HG02840 (cell line): Measurements from ENCODE around the gene EEPD1.
"Not testable (repeated sequence)": the region's sequence is repeated elsewhere in the genome, so short reads cannot be mapped to it uniquely, and the experiment has no call there.

Experiments
- ATAC-seq: cut with Tn5 transposase; IDR thresholded peaks from one replicate; pipeline ENCODE4 v1.9.1; 2021; ENCODE audit warnings: mild to moderate bottlenecking, moderate library complexity, moderate number of reproducible peaks; ENCODE audit not compliant: unreplicated experiment, low FRiP score

Gene EEPD1

DNA sequence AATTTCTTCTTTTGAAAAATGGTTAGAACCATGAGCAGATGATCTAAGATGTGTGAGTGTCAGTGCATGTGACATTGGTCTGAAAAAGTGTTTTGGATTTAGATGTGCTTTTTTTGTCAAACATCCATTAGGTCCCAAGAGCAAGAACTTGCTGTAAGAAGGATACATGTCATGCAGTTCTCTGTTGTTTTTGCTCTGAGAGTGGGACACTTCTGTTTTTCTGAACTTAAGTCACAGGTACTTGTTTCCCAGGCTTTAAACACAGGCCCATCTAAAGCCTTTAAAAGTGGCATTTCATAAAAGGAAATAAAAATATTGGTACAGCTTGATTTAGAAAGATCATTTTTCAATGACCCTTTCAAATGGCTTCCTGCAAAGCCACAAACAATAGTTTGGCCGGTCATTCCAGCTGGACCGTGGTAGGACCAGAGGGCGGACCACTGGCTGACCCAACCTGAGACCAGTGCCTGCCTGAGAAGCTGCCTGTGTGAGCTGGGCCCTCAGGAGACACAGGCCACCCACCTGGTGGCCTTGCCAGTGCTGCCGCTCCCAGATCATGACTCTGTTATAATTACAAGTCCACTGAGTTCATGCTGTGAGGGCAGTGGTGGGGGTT lies 92.7 kb downstream of the EEPD1 start:
- no peak for ATAC-seq

DNA sequence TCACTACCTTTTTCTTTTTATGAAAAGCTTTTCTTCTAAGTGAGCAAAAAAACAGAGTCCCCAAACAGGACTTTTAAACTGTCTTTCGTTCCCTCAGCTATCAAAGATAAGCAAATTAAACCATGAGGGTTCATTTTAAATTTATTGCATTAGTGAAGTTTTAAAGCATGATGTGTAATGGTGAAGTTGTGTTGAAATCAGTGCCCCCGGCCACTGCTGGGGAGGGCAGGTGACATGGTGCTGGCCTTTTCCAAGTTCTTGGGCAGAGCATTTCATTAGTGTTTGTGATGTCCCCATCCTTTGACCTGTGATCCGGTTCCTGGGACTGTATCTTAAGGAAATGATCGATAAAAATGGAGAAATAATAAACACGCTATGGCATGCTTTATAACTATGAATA lies 96.0 kb downstream of the EEPD1 start:
- no peak for ATAC-seq

DNA sequence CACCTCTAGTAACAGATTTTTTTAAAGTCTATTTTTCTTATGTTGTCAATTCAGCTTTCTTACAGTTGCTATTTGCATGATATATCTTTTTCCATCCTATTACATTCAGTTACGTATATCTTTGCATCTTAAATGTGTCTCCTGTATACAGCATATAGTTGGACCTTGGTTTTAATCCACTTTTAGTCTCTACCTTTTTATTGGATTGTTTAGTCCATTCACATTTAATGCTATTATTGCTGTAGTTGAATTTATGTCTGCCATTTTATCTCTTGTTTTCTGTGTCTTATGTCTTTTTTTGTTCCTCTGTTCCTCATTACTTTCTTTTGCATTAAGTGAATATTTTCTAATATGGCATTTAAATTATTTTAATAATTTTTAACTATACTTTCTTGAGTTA lies 100.6 kb downstream of the EEPD1 start:
- ATAC-seq = no peak

DNA sequence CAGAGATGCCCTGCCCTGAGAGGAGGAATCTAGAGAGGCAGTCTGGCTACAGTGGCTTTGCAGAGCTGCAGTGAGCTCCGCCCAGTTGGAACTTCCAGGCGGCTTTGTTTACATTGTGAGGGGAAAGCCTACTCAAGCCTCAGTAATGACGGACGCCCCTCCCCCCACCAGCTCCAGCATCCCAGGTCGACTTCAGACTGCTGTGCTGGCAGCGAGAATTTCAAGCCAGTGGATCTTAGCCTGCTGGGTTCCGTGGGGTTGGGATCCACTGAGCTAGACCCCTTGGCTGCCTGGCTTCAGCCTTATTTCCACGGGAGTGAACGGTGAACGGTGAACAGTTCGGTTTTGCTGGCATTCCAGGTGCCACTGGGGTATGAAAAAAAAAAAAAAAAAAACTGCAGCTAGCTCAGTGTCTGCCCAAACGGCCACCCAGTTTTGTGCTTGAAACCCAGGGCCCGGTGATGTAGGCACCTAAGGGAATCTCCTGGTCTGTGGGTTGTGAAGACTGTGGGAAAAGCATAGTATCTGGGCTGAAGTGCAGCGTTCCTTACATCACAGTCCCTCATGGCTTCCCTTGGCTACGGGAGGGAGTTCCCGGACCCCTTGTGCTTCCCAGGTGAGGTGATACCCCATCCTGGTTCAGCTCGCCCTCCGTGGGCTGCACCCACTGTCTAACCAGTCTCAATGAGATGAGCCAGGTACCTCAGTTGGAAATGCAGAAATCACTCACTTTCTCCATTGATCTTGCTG lies 105.6 kb downstream of the EEPD1 start:
- not testable (repeated sequence) for ATAC-seq

DNA sequence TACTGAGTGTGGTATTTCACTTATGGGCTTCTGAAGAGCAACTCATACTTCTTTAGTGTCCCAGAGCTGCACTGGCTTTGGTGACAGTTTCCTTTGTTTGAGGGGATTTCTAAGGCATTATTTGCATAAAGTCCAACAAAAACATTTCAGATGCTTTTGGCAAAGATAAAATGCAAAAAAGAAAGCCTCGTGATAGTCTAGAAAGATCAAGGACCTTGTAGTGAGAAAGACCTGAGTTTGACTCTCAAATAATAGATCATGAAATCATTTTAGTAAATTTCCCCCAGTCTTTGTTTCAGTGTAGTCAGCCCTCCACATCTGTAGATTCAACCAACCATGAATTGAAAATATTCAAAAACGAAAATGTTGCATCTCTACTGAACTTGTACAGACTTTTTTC lies 107.4 kb downstream of the EEPD1 start:
- no peak for ATAC-seq

DNA sequence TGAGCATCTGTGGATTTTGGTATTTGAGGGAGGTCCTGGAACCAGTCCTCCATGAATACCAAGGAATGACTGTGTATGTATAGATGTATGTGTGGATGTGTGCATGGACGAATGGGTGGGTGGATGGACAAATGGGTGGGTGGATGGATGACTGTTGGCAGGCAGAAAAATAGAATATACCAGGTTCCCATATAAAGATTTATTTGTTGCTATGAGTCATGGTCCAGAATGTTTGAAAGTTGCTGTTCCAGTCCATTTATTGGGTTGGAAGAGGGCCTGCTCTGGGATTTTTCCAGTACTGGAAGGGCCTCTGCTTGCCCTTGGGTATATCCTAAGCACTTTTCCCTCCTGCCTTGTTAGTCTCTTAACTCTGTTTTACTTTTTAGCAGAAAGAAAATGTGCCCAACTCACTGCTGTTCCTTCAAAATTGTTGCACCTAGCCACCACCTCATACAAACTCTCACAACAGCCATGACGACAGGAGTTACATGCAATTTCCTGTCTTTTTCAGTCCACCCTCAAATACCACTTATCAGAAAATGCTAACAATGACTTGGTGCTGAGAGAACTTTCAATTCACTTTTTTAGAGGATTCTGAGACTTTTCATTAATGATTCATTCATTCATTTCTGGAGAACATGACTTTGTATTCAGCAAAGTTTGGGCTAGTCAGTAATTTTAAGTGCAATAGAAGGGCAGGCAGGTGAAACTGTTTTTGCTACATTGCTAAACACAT lies 108.1 kb downstream of the EEPD1 start:
- ATAC-seq = no peak

DNA sequence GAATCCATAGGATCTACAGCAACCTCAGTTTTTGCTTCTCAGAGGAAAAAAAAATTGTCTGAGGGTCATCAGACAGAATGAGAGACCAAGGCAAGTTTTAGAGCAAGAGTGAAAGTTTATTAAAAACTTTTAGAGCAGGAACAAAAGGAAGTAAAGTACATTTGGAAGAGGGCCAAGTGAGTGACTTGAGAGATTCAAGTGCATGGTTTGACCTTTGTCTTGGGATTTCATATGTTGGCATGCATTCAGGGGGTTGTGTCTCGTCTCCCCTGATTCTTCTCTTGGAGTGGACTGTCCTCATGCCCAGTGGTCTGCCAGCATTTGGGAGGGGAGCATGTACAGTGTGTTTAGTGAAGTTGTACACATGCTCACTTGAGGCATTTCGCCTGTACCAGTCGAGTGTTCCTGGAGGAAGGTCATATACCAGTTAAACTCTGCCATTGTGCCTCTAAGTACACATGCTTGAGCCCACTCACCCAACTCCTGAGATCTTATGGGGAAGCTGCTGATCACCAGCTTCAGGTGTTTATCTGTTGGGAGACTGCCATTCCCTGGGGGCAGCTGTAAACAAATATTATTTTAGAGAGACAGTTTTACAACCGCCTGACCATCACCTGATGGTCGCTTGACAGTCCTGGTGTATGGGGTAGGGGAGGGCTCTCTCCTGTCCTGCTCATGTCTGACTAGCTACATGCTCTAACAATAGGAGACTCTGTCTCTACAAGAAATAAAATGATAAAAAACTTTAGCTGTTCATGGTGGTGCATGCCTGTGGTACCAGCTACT lies 109.4 kb downstream of the EEPD1 start:
- ATAC-seq = no peak

DNA sequence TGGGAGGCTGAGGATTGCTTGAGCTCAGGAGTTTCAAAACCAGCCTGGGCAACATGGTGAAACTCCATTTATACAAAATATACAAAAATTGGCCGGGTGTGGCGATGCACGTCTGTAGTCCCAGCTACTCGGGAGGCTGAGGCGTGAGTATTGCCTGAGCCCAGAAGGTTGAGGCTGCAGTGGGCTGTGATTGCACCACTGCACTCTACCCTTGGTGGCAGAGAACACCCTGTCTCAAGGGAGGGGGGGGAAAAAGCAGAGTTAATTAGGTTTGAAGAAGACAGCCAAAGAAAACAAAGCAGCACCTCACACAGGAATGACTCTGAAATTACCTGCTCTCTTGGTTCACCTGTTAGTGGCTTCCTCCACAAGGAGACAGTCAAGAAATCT lies 110.0 kb downstream of the EEPD1 start:
- no peak for ATAC-seq

DNA sequence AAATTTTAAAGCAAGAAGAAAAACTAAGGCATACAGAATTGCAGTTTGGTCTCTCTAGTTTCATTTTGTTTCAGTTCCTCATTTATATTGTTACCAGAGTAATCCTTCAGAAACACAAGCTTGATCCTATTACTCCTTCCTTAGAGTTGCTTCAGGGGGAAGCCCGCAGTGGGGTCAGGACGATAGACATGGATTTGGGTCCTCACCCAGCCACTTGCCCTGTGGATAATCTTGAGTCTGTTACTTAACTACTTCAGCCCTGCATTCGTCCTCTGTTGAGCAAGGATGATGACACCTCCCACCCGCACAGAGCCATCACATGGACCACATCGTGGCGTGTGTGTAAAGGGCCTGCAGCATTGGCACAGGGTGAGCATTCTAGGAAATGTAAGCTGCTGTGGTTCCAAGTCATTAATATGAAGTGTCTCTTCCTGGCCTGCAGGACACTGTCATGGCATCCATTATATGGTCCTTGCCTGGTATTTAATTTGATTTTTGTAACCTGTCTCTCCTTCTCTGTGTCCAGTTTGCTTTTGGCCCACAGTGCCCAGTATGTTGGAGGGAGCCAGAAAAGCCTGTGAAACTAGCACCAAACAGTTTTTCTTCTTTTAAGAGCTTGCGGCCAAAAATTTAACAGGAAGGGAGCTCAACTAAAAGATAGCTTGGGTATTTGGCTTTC lies 111.2 kb downstream of the EEPD1 start:
- no peak for ATAC-seq

DNA sequence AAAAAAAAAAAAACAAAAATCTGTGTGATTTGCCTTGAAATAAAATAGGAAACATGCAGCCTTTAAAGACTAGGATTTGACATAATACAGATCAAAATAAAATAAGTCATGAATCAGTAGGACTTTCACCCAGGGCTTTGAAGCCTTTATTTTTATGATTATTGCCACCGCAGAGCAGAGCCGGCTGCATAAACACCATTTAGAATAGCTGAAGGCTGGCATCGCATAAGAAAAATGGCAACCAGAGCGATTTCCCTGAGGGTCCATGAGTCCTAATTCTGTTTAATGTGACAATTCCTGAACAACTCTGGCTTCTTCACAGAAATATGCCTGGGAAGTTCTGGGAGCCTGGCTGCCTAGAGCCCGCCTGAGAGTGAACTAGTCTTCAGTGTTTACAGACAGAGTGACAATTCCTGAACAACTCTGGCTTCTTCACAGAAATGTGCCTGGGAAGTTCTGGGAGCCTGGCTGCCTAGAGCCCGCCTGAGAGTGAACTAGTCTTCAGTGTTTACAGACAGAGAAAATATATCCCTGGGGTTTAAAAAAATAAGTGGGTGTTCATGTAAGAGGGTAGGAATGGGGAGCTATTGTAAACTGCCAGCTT lies 112.0 kb downstream of the EEPD1 start:
- no peak for ATAC-seq

DNA sequence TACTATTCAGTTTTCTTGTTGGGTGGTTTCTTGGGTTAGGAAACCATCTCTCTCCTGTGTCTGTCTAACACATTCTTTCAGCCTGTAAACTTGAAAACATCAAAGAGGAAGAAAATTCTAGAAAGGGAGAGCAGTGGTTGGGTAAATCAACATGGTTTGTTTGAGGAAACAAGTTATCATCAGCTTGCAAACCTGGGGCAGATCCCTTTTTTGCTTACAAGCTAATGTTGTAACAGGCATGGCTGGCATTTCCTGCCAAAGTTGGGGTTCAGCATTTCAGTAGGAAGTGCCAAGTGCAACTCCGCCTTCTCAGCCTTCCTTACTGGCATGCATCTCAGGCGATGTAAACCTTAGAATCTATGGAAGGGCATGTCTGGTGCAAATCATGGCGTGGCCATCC lies 112.6 kb downstream of the EEPD1 start:
- no peak for ATAC-seq

DNA sequence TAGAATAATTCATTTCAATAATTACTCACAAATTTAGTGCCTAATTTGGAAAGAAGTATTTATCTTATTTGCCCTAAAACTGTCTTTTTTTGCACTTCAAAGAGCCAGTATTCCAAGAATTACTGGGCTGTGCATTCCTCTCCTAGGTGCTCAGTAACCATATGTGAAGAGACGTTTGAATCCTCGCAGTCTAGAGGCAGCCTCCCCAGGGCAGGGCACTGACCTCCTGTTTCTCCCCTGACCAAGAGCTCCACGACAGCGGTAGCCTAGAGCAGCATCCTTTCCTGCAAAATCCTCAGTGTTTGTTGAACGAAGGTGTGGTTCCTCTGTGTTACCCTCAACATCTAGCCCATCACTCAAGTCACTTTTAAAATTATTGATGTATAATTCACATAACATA lies 113.1 kb downstream of the EEPD1 start:
- ATAC-seq = no peak

DNA sequence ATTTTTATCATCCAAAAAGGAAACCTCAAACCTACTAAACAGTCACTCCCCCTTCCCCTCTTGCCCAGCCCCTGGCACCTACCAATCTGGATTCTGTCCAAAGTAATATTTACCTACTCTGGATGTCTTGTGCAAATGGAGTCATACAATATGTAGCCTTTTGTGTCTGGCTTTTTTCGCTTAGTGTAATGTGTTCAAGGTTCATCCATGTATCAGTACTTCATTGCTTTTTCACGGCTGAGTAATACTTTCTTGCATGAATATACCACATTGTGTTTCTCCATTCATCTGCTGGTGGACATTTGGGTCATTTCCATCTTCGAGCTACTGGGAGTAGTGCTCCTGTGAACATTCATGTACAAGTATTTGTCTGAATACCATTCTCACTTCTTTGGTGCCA lies 113.6 kb downstream of the EEPD1 start:
- ATAC-seq = no peak

DNA sequence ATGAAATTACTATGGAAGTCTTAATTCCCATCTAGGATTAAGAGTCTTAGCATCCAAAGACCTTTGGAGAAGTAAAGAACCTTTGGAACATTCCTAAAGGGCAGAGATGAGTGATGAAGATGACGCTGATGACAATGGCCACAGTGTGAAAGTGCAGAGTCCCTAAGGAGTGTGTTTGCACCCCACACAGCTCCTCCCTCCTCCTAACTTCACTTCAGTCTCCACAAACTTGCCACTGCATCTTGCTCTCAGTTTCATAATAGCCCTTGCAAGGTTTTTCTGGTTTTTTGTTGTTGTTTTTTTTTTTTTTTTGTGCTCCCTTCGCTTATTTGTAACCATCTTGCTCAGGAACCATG lies 119.1 kb downstream of the EEPD1 start:
- ATAC-seq = no peak

DNA sequence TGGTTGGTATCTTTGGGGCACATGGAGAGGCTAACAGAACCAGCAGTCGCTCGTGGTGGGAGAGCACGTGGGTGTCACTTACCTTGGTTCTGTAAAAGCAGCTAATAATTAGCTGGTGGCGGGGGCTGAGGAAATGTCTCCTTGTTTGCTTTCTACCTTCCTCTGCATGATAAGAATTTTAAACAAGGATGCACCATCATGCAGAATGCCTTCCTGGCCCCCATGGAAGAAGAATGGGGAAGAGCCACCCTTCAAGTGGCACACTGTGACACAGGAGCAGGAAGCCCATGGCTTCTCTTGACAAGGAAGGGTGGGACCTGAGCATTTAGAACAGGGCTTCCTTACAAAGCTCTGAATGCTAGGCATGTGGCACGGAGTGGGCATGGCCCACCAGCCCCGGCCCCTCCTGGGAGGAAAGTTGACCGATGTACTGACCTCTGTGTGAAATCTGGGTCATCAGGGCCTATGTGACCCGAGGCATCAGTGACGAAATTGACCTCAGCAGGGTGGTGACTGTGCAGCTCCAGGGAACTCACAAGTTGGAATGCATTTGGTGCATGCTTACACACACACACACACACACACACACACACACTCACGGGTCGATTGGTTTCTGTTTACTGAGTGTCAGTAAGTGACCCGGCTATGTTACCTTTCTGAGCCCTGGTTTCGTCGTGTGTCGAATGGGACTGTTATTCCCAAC lies 119.7 kb downstream of the EEPD1 start:
- no peak for ATAC-seq

DNA sequence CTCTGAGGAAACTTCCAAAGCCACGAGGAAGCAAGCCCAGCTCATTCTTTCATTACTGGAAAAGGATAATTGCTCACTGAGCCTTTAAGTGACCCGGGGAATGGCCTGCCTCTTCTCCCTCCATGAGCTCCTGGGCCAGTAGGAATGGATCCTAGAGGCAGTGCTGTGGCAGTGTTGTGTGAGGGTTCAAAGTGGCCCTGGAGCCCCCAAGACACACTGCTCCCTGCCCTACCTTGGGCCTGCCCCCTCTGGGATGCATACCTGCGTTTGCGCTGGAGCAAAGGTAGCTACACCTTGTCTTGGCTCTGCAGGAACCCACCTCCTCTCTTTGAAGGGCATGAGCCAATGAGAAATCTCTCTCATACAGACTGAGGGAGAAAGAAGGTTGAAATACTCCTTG lies 120.8 kb downstream of the EEPD1 start:
- no peak for ATAC-seq

DNA sequence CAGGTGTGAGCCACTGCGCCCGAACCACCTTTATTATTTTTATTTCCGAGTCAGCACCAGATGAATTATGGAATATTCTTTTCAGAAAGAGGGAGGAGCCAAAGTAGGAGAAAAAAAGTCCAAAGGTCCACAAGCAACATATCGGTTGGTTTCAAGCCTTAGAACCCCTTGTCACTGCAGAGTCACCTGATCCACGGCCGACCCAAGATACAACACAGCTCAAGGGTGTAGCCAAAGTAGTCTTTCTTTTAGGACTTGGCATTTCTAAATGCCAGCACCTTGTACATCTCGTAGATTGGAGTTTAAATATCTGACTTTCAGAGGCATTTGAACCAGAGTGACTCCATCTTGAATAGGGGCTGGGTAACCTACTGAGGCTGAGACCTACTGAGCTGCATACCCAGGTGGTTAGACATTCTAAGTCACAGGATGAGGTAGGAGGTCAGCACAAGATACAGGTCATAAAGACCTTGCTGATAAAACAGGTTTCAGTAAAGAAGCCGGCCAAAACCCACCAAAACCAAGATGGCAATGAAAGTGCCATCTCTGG lies 122.8 kb downstream of the EEPD1 start:
- no peak for ATAC-seq

DNA sequence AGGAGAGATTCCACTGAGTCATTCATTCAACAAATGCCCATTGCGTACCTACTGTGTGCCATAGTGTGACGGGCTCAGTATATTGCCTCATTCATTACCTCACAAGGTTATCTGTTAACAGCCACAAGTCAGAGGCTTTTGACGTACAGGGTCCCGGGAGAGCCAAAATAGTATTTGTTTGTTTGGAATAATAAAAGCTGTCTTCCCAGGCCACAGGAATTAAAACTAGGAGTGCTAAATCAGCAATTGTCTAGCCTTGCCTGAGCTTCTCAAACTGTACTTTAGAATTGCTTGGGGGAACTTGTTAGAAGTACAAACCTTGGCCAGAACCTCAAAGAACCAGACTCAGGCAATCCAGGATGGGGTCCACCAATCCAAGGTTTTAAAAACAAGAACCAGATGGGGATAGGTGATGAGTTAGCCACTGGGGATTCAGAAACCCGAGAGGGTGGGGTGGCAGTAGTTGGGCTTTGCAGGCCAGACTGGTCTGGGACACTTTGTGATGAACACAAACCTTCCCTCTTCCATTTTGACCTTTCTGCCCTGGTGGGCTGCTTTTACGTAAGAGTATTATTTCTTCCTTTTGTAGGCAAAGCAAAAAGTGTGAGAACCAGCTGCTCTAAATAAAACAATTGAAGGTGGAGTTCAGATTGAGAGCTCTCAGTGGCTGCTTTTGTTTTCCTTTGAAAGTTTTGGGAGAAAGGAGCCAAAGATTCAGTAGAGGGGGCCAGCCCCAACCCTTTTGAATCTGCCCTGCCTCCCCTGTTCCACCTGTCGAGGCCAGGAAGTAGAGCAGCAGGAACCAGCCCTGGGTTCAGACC lies 123.6 kb downstream of the EEPD1 start:
- no peak for ATAC-seq

DNA sequence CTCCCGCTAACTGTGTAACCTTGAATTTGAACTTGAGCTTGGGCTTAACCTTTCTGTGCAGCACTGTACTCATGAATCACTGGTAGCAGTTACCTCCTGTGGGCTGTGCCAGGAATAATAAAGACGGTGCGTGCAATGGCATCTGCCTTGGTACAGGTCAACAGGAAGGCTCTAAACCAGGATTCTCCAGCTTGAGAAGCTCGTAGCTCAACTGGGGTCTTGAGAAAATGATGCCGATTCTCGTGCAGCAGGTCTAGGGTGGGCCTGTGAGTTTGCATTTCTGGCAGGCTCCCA lies 124.1 kb downstream of the EEPD1 start:
- no peak for ATAC-seq
